Measurements from ENCODE around the gene LRP2.
"Not testable (repeated sequence)": the region's sequence is repeated elsewhere in the genome, so short reads cannot be mapped to it uniquely, and the experiment has no call there.

DNA sequence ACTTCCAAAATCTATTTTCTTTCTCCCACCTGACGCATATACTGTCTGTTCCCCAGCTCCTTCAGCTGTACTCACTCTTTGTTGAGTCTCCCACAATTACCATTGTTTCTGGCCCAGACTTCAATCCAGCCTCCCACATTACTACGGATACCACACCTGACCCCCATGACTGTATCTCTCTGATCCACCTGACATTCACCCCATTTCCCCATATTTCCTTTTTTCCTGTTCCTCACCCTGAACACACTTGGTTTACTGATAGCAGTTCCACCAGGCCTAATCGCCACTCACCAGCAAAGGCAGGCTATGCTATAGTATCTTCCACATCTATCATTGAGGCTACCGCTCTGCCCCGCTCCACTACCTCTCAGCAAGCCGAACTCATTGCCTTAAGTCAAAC lies 228.1 kb downstream of the LRP2 start:
- TF ChIP-seq EZH2 (IDR thresholded peaks at IDR 0.05; ENCODE audit: low read length): not testable (repeated sequence)
- TF ChIP-seq, protein P1, sequence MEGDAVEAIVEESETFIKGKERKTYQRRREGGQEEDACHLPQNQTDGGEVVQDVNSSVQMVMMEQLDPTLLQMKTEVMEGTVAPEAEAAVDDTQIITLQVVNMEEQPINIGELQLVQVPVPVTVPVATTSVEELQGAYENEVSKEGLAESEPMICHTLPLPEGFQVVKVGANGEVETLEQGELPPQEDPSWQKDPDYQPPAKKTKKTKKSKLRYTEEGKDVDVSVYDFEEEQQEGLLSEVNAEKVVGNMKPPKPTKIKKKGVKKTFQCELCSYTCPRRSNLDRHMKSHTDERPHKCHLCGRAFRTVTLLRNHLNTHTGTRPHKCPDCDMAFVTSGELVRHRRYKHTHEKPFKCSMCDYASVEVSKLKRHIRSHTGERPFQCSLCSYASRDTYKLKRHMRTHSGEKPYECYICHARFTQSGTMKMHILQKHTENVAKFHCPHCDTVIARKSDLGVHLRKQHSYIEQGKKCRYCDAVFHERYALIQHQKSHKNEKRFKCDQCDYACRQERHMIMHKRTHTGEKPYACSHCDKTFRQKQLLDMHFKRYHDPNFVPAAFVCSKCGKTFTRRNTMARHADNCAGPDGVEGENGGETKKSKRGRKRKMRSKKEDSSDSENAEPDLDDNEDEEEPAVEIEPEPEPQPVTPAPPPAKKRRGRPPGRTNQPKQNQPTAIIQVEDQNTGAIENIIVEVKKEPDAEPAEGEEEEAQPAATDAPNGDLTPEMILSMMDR (optimal IDR thresholded peaks at IDR 0.05 in 1 of 3, IDR thresholded peaks at IDR 0.05 in 1 of 3, conservative IDR thresholded peaks at IDR 0.05 in 1 of 3; ENCODE audit: extremely low read depth in 1 of 3, insufficient read depth in 2 of 3, low read length in 3 of 3): not testable (repeated sequence)

Data from keratinocyte (primary cell).